Activated T-helper 1 cell treated with anti-CD3 and anti-CD28 coated beads, Interleukin-12 subunit alpha, Interleukin-12 subunit beta, Interleukin-2, Interleukin-4 antibody, amounts not matched to agents 30 ng/mL and 10 ng/mL and 1 ng/mL, durations not matched to agents 14 hours and 24 hours and 36 hours (primary cell): ENCODE results near the gene DOCK4. TPM values are rescaled to one million over a fixed set of nuclear protein-coding genes. Genes with fewer than 3 reads are reported as not detected.

Experiments
- total RNA-seq: library from RNA; stranded (reverse); gene quantifications from 2 replicates; pipeline ENCODE4 v1.2.3, GENCODE V29; 2022

DOCK4 gene
- total RNA-seq, 1 donor from 2014 or later: 0.31 TPM

Other genes starting within 250 kb of the DOCK4 start
- 12.1 and 14.0 TPM in 2 replicates for gene ZNF277, start 296 bp upstream of the DOCK4 start, total RNA-seq
- gene IFRD1, start 244.1 kb upstream of the DOCK4 start, total RNA-seq: 88.3 and 97.1 TPM in 2 replicates